CD4-positive, alpha-beta T cell treated with Interleukin-10 for 1 hour (primary cell): ENCODE data around the gene DIP2C.
"Not testable (repeated sequence)": the region's sequence is repeated elsewhere in the genome, so short reads cannot be mapped to it uniquely, and the experiment has no call there.

Experiments
- DNase-seq: peaks from one replicate; pipeline ENCODE4 v3.0.0-alpha.2; 2020

DIP2C gene

GRCh38 chr10:488081-488932 lies 201.2 kb downstream of the DIP2C start:
- no peak for DNase-seq

GRCh38 chr10:486666-487322 lies 202.7 kb downstream of the DIP2C start:
- DNase-seq: no peak

- DNase-seq: no peak
Observed at GRCh38 chr10:486206-486605, 203.3 kb downstream of the DIP2C start.

GRCh38 chr10:485776-486175 lies 203.7 kb downstream of the DIP2C start:
- DNase-seq: no peak

GRCh38 chr10:484925-485661 lies 204.4 kb downstream of the DIP2C start:
- peak; percentile 21 for DNase-seq

- peak; percentile 17 for DNase-seq
Observed at GRCh38 chr10:484441-484924, 205.0 kb downstream of the DIP2C start.

- no peak for DNase-seq
Observed at GRCh38 chr10:483261-483660, 206.2 kb downstream of the DIP2C start.

- DNase-seq: no peak
Observed at GRCh38 chr10:482848-483247, 206.6 kb downstream of the DIP2C start.

GRCh38 chr10:482051-482501 lies 207.4 kb downstream of the DIP2C start:
- no peak for DNase-seq

- no peak for DNase-seq
Observed at GRCh38 chr10:481628-482027, 207.8 kb downstream of the DIP2C start.

- no peak for DNase-seq
Observed at GRCh38 chr10:480928-481552, 208.4 kb downstream of the DIP2C start.

GRCh38 chr10:480498-480927 lies 209.0 kb downstream of the DIP2C start:
- no peak for DNase-seq

- not testable (repeated sequence) for DNase-seq
Observed at GRCh38 chr10:479706-480497, 209.6 kb downstream of the DIP2C start.

- DNase-seq: no peak
Observed at GRCh38 chr10:478471-479245, 210.8 kb downstream of the DIP2C start.

GRCh38 chr10:477620-478019 lies 211.8 kb downstream of the DIP2C start:
- no peak for DNase-seq

GRCh38 chr10:476455-476780 lies 213.1 kb downstream of the DIP2C start:
- no peak for DNase-seq

- no peak for DNase-seq
Observed at GRCh38 chr10:475709-476454, 213.6 kb downstream of the DIP2C start.

GRCh38 chr10:474946-475345 lies 214.5 kb downstream of the DIP2C start:
- no peak for DNase-seq

- DNase-seq: no peak
Observed at GRCh38 chr10:474406-474805, 215.1 kb downstream of the DIP2C start.

GRCh38 chr10:472241-472910 lies 217.1 kb downstream of the DIP2C start:
- no peak for DNase-seq
